K562 (cell line): ENCODE measurements around the gene SNX1. TPM values are rescaled to one million over a fixed set of nuclear protein-coding genes. Genes with fewer than 3 reads are reported as not detected.

Experiments
- ATAC-seq: fragments of 200-7000 bp; cut with Tn5 transposase; 3 replicates; pipeline ENCODE4 v1.9.1; 2020; ENCODE audit warnings: moderate library complexity
- BruUV-seq: library from RNA; stranded (reverse); fragments of 400-500 nt; replicated peaks from 2 replicates; lab custom pipeline; 2021; lab: Mats Ljungman, UMichigan
- CTCF ChIA-PET: fragments of 300-600 bp; formaldehyde crosslinking; extraction: SDS; loops from one replicate; lab custom pipeline; 2021; ENCODE audit warnings: low intra/inter-chr PET ratio; lab: Yijun Ruan, JAX
- POLR2A ChIA-PET: fragments of 300-600, 350-650 bp; sonication (Branson Sonifier 250); formaldehyde crosslinking; extraction: SDS; loops from one replicate; lab custom pipeline; 2021; ENCODE audit warnings: antibody characterized with exemption, inconsistent platforms; lab: Yijun Ruan, JAX
- DNase-seq, 4 experiments: peaks; one replicate each; pipeline versions ENCODE4 v3.0.0 to v3.0.0-alpha.2; 2011 to 2018; ENCODE audit warnings: low spot score in 3 of 4, mixed read lengths in 3 of 4; ENCODE audit errors: extremely low read depth in 1 of 4
- FAIRE-seq: peaks from 2 replicates; lab custom pipeline; 2011; peaks lifted over from hg19 to GRCh38; lab: Jason Lieb, UNC
- H2AFZ ChIP-seq: 2 replicates; pipeline ENCODE4 v1.6.0; 2011; ENCODE audit warnings: low read depth, low read length, control low read depth, inconsistent platforms
- H3K27ac ChIP-seq: fragments of 200-600 bp; 3 replicates; pipeline ENCODE4 v1.8.0; 2011; ENCODE audit warnings: low read depth, mild to moderate bottlenecking, control low read depth, inconsistent platforms, low read length, moderate library complexity, mixed read lengths; ENCODE audit errors: extremely low read depth
- H3K27me3 ChIP-seq, 2 experiments: fragments of 300-600 bp in 1 of 2; 2 replicates in 1 of 2; 3 replicates in 1 of 2; pipeline versions ENCODE4 v1.6.0 to v1.8.0; 2011; ENCODE audit warnings: inconsistent platforms in 2 of 2, low read length in 2 of 2, mild to moderate bottlenecking in 1 of 2, mixed read lengths in 1 of 2, moderate library complexity in 1 of 2; ENCODE audit not compliant: control insufficient read depth in 2 of 2, insufficient read depth in 2 of 2
- H3K36me3 ChIP-seq: fragments of 300-600 bp; 3 replicates; pipeline ENCODE4 v1.8.0; 2011; ENCODE audit warnings: mild to moderate bottlenecking, low read length, inconsistent platforms; ENCODE audit not compliant: control insufficient read depth, insufficient read depth
- H3K4me1 ChIP-seq, 2 experiments: fragments of 200-600 bp in 1 of 2; replicated peaks in 1 of 2; 2 replicates in 1 of 2; 3 replicates in 1 of 2; pipeline versions ENCODE4 v1.5.1 to v1.8.0; 2011; ENCODE audit warnings: inconsistent platforms in 2 of 2, low read length in 2 of 2, mild to moderate bottlenecking in 1 of 2, mixed read lengths in 1 of 2, moderate library complexity in 1 of 2; ENCODE audit not compliant: control insufficient read depth in 2 of 2, insufficient read depth in 2 of 2
- H3K4me2 ChIP-seq: 2 replicates; pipeline ENCODE4 v1.6.1; 2011; ENCODE audit warnings: low read length, control low read depth, inconsistent platforms, mixed read lengths; ENCODE audit not compliant: insufficient read depth
- H3K4me3 ChIP-seq: fragments of 200-600 bp; sonication (generic), shearing (Covaris generic); 2 replicates; pipeline ENCODE4 v1.5.1; 2016; ENCODE audit warnings: control low read depth, inconsistent platforms
- H3K79me2 ChIP-seq: fragments of 200-600 bp; 3 replicates; pipeline ENCODE4 v1.8.0; 2011; ENCODE audit warnings: low read length, inconsistent platforms; ENCODE audit not compliant: control insufficient read depth, insufficient read depth
- H3K9ac ChIP-seq, 2 experiments: 2 replicates each; pipeline versions ENCODE4 v1.6.0 to v1.6.1; 2011; ENCODE audit warnings: low read depth in 2 of 2, low read length in 2 of 2, control low read depth in 1 of 2, inconsistent platforms in 1 of 2, mild to moderate bottlenecking in 1 of 2, mixed read lengths in 1 of 2; ENCODE audit not compliant: insufficient read depth in 1 of 2
- H3K9me1 ChIP-seq: one replicate; pipeline ENCODE4 v1.6.0; 2011; ENCODE audit warnings: inconsistent platforms, mild to moderate bottlenecking, low read length, moderate library complexity; ENCODE audit not compliant: control insufficient read depth, insufficient read depth
- H3K9me3 ChIP-seq: replicated peaks from 2 replicates; pipeline ENCODE4 v1.5.1; 2011; ENCODE audit warnings: low read depth, low read length, inconsistent platforms; ENCODE audit not compliant: control insufficient read depth, insufficient read depth
- H4K20me1 ChIP-seq: replicated peaks from 2 replicates; pipeline ENCODE4 v1.6.1; 2011; ENCODE audit warnings: low read length, inconsistent platforms, mixed read lengths; ENCODE audit not compliant: control insufficient read depth, insufficient read depth
- CREB1 ChIP-seq, 2 experiments: sonication (generic) in 1 of 2; formaldehyde crosslinking in 1 of 2; IDR thresholded peaks; 2 replicates each; pipeline versions ENCODE4 v1.6.1 to v1.8.0; 2012 to 2022; ENCODE audit warnings: inconsistent platforms in 1 of 2, mild to moderate bottlenecking in 1 of 2, missing genetic modification reagents in 1 of 2, moderate library complexity in 1 of 2
- DACH1 ChIP-seq: fragments of 450-650 bp; IDR thresholded peaks from 2 replicates; pipeline ENCODE4 v1.6.1; 2018; ENCODE audit not compliant: partially characterized antibody
- EWSR1 ChIP-seq: fragments of 450-650 bp; IDR thresholded peaks from 2 replicates; pipeline ENCODE4 v1.6.1; 2018; ENCODE audit warnings: borderline replicate concordance, mild to moderate bottlenecking, low read depth, moderate library complexity; ENCODE audit not compliant: partially characterized antibody
- HDAC2 ChIP-seq: fragments of 450-650 bp; IDR thresholded peaks from 2 replicates; pipeline ENCODE4 v1.6.1; 2016; ENCODE audit warnings: mild to moderate bottlenecking
- ILF3 ChIP-seq: fragments of 450-650 bp; IDR thresholded peaks from 2 replicates; pipeline ENCODE4 v1.6.1; 2018; ENCODE audit warnings: antibody characterized with exemption, mild to moderate bottlenecking, moderate library complexity, borderline replicate concordance
- KLF16 ChIP-seq: IDR thresholded peaks from 2 replicates; pipeline ENCODE4 v1.6.1; 2016; ENCODE audit warnings: antibody characterized with exemption
- SLC30A9 ChIP-seq: fragments of 250-450 bp; sonication (Bioruptor Pico); IDR thresholded peaks from 2 replicates; pipeline ENCODE4 v1.8.0; 2022; ENCODE audit warnings: mild to moderate bottlenecking, moderate library complexity
- ZNF12 ChIP-seq: sonication (generic); formaldehyde crosslinking; IDR thresholded peaks from 2 replicates; pipeline ENCODE4 v1.4.0; 2020; ENCODE audit warnings: mild to moderate bottlenecking, missing genetic modification reagents
- ZNF253 ChIP-seq: fragments of 250-450 bp; sonication (Bioruptor Pico); conservative IDR thresholded peaks from 2 replicates; pipeline ENCODE4 v1.6.1; 2021; ENCODE audit warnings: mild to moderate bottlenecking
- ZNF561 ChIP-seq: fragments of 450-650 bp; formaldehyde crosslinking; conservative IDR thresholded peaks from 2 replicates; pipeline ENCODE4 v1.4.0; 2020; ENCODE audit warnings: mild to moderate bottlenecking, moderate library complexity
- WGBS: fragments of 100-300 bp; shearing (Covaris generic); methylation state at CpG from one replicate; pipeline ENCODE4 v1.1.6; 2016; ENCODE audit warnings: low coverage, mixed read lengths; ENCODE audit not compliant: insufficient coverage; ENCODE audit errors: missing lambda C conversion rate; 5-methylcytosine and 5-hydroxymethylcytosine counted together
- in situ Hi-C: fragments of 300-500 bp; cut with MboI; formaldehyde crosslinking; loops from 4 replicates; pipeline ENCODE4 v1.15.0; 2018; ENCODE audit warnings: inconsistent platforms, mixed read lengths
- intact Hi-C: fragments of 100-400 bp; cut with micrococcal nuclease; formaldehyde crosslinking; loops from 2 replicates; pipeline ENCODE4 v1.14.2; 2022
- polyA plus RNA-seq, 8 experiments: library from polyadenylated mRNA; depleted of rRNA in 4 of 8; stranded (reverse) in 5 of 8; unstranded in 3 of 8; fragments of >200 nt; fragmentation: Nextera tagmentation in 2 of 8; fragmentation: Illumina TruSeq in 1 of 8; extraction: Ambion mirVana in 2 of 8; extraction: Trizol in 1 of 8; gene quantifications; 2 replicates each; pipeline versions ENCODE4 v1.2.1 to v1.2.3, GENCODE V29; 2011 to 2014; ENCODE audit warnings: inconsistent platforms in 1 of 8, missing spikeins in 1 of 8
- total RNA-seq, 7 experiments: library from RNA; depleted of rRNA in 6 of 7; stranded (reverse); fragments of >200 nt in 6 of 7; fragmentation: Illumina TruSeq in 2 of 7; extraction: Trizol in 2 of 7; gene quantifications; 2 replicates each; pipeline versions ENCODE4 v1.2.1 to v1.2.3, GENCODE V29; 2011 to 2021; ENCODE audit warnings: low replicate concordance in 1 of 7
- TF ChIP-seq, protein P1 (sequence below): fragments of 450-650 bp; IDR thresholded peaks from 2 replicates; pipeline ENCODE4 v1.6.1; 2017; ENCODE audit warnings: antibody characterized with exemption
- TF ChIP-seq, protein P2 (sequence below), 2 experiments: fragments of 450-650 bp; conservative IDR thresholded peaks; 2 replicates each; pipeline ENCODE4 v1.6.1; 2017; ENCODE audit warnings: mild to moderate bottlenecking in 2 of 2, moderate library complexity in 2 of 2
- TF ChIP-seq, protein P3 (sequence below): fragments of 250-450 bp; sonication (Bioruptor Pico); IDR thresholded peaks from 2 replicates; pipeline ENCODE4 v1.5.0; 2021

The SNX1 gene
- total and polyA plus RNA-seq, 9 of the 15 experiments (the other 6 are each of a cell fraction or from before 2014, with no cell fraction given) = 11.0 to 105 (median 59.9) TPM

DNA sequence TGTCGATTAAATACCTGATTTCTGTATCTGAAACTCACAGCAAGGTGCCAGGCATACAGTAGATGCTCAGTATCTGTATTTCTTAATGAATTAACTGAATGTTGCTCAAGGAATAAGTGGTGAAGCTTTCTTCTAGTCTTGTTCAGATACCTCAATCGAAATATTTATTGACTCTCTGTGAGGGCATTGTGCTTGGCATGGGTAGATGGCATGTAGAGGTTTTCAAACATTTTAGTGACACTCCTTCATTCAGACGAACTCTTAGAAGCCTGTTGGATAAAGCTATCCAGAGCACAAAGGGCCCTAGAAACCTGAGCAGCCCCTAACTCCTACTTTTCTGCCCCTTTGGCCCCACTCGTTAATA is 369 bp upstream of the SNX1 start:
- Histone ChIP-seq H3K9me1 (no peaks in the 10 kb centered on the region), H3K27ac (peak overlapping the region; percentile 99), H3K4me1 (peaks cover 8 to 23% of the 10 kb centered on the region in 2 experiments), H3K4me3 (peak overlapping the region; percentile 81), H3K27me3 (no peaks in the 10 kb centered on the region), H3K9me3 (no peaks in the 10 kb centered on the region), H3K9ac (peak overlapping the region in 1 of 2 experiments; percentile 94; a peak in 2 of 4 replicates), H3K36me3 (peaks cover 20% of the 10 kb centered on the region; the same call in 2 of the 3 replicates), H3K79me2 (peaks cover 91% of the 10 kb centered on the region), H2AFZ (peak overlapping the region; percentile 81), H3K4me2 (peak overlapping the region; percentile 95), H4K20me1 (peaks cover 12% of the 10 kb centered on the region)
- no TSS peak for BruUV-seq
- ChIA-PET POLR2A (interaction anchor here (0.8 to 1.1 kb wide), 4 partner anchors 10 to 43 kb away, joined by 3 to 4 read pairs (median 4); no protein-coding TSS in a partner anchor), CTCF (no interaction called here)
- intact Hi-C loops (loop anchor here (2.0 kb wide), 1 partner anchor 57 kb away; no protein-coding TSS in a partner anchor), in situ Hi-C loops (no loop called here)
- FAIRE-seq (no peak), ATAC-seq (no peak), DNase-seq (no peak)
- 17% methylated on average over 3 of the region's 4 CpGs for WGBS
- TF ChIP-seq, protein P1, sequence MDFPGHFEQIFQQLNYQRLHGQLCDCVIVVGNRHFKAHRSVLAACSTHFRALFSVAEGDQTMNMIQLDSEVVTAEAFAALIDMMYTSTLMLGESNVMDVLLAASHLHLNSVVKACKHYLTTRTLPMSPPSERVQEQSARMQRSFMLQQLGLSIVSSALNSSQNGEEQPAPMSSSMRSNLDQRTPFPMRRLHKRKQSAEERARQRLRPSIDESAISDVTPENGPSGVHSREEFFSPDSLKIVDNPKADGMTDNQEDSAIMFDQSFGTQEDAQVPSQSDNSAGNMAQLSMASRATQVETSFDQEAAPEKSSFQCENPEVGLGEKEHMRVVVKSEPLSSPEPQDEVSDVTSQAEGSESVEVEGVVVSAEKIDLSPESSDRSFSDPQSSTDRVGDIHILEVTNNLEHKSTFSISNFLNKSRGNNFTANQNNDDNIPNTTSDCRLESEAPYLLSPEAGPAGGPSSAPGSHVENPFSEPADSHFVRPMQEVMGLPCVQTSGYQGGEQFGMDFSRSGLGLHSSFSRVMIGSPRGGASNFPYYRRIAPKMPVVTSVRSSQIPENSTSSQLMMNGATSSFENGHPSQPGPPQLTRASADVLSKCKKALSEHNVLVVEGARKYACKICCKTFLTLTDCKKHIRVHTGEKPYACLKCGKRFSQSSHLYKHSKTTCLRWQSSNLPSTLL = no peak
- TF ChIP-seq ZNF12 (CRISPR knock-in tag) = no peak
- TF ChIP-seq, protein P2, sequence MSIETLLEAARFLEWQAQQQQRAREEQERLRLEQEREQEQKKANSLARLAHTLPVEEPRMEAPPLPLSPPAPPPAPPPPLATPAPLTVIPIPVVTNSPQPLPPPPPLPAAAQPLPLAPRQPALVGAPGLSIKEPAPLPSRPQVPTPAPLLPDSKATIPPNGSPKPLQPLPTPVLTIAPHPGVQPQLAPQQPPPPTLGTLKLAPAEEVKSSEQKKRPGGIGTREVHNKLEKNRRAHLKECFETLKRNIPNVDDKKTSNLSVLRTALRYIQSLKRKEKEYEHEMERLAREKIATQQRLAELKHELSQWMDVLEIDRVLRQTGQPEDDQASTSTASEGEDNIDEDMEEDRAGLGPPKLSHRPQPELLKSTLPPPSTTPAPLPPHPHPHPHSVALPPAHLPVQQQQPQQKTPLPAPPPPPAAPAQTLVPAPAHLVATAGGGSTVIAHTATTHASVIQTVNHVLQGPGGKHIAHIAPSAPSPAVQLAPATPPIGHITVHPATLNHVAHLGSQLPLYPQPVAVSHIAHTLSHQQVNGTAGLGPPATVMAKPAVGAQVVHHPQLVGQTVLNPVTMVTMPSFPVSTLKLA (conservative IDR thresholded peaks at IDR 0.05) = no peak
- TF ChIP-seq EWSR1 = no peak
- no peak for TF ChIP-seq ILF3
- TF ChIP-seq ZNF253 (CRISPR knock-in tag) = no peak
- no peak for TF ChIP-seq HDAC2
- TF ChIP-seq KLF16 = no peak
- TF ChIP-seq SLC30A9 (CRISPR knock-in tag) = no peak
- TF ChIP-seq, protein P3, sequence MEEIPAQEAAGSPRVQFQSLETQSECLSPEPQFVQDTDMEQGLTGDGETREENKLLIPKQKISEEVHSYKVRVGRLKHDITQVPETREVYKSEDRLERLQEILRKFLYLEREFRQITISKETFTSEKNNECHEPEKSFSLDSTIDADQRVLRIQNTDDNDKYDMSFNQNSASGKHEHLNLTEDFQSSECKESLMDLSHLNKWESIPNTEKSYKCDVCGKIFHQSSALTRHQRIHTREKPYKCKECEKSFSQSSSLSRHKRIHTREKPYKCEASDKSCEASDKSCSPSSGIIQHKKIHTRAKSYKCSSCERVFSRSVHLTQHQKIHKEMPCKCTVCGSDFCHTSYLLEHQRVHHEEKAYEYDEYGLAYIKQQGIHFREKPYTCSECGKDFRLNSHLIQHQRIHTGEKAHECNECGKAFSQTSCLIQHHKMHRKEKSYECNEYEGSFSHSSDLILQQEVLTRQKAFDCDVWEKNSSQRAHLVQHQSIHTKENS (CRISPR knock-in tag) = no peak
- TF ChIP-seq ZNF561 = no peak
- TF ChIP-seq DACH1 = no peak
- no peak for TF ChIP-seq CREB1 (IDR thresholded peaks at IDR 0.05)
- no peak for TF ChIP-seq CREB1 (CRISPR knock-in tag; IDR thresholded peaks at IDR 0.05)
